ENCODE data around the gene SPAG7. TPM values are rescaled to one million over a fixed set of nuclear protein-coding genes. Genes with fewer than 3 reads are reported as not detected.

Gene SPAG7
- total and polyA plus RNA-seq, 2 donors = 35.2 to 83.2 TPM

DNA sequence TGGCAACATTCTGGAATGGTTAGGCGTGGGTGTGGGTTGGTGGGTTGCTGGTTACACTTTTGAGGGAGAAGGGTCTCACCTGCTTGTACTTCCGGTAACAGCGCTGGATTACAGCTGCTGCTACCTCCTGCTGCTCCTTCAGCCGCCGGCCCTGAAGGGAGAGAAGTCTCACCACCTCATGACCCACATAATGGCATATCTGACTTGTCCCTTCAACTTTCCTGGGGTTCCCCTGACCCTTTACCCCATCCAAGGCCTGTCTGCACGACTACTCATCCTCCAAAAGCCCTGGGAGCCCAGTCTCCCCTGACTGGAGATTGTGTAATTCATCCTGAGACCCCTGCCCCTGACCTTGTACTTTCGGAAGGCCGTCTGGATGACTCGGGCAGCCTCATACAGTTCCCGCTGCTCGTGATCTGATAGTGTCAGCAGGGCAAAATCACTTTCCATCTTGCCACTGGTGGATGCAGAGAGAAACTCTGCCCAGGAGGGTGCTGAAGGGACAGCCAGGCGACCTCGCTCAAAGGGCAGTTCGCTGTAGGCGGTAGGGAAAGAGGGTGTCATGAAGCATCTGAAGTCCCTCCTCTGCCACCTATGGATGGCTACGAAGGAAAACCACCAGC lies 2.0 kb upstream of the SPAG7 start:
- no peak overlapping the region for H3K27ac ChIP-seq (ENCODE audit: low read depth)
- H3K36me3 ChIP-seq (ENCODE audit: insufficient read depth) = no peaks in the 10 kb centered on the region
- no peak for DNase-seq (ENCODE audit: extremely low spot score)
- 80% methylated on average over 16 of the region's 16 CpGs for WGBS
- no peaks in the 10 kb centered on the region for H3K4me1 ChIP-seq (ENCODE audit: insufficient read depth)
- H3K4me3 ChIP-seq (ENCODE audit: low read depth, low read length) = no peak overlapping the region

DNA sequence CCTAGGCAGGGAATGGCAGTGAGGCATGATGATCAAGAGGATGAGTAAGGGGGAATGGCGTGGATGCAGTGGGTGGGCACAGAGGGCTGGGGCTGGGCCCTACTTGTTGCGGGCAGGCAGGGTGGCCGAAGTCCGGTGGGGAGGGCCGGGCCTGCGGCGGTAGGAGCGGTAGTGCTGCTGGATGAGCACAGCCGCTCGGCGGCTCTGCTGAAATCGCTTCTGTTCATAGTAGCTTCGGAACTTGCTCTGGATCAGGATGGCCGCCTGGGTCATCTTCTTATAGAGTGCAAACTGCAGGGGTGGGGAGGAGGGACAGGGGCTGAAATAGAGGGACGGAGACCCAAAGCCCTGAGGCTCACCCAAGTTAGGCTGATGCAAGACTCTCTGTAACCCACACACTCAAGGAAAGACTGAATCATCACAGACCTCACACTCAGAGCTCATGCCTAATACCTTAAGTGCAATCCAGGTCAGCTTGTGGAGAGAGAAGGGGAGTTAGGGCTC lies 1.5 kb upstream of the SPAG7 start:
- Histone ChIP-seq H3K36me3 (ENCODE audit: insufficient read depth) (no peaks in the 10 kb centered on the region), H3K4me1 (ENCODE audit: insufficient read depth) (no peaks in the 10 kb centered on the region), H3K4me3 (ENCODE audit: low read depth, low read length) (no peak overlapping the region), H3K27ac (ENCODE audit: low read depth) (peak overlapping the region; percentile 64)
- DNase-seq (ENCODE audit: extremely low spot score) = no peak
- 51% methylated on average over 15 of the region's 15 CpGs for WGBS

GRCh38 chr17:4968486-4969046 lies 949 bp upstream of the SPAG7 start:
- WGBS = 24% methylated on average over 23 of the region's 23 CpGs

DNA sequence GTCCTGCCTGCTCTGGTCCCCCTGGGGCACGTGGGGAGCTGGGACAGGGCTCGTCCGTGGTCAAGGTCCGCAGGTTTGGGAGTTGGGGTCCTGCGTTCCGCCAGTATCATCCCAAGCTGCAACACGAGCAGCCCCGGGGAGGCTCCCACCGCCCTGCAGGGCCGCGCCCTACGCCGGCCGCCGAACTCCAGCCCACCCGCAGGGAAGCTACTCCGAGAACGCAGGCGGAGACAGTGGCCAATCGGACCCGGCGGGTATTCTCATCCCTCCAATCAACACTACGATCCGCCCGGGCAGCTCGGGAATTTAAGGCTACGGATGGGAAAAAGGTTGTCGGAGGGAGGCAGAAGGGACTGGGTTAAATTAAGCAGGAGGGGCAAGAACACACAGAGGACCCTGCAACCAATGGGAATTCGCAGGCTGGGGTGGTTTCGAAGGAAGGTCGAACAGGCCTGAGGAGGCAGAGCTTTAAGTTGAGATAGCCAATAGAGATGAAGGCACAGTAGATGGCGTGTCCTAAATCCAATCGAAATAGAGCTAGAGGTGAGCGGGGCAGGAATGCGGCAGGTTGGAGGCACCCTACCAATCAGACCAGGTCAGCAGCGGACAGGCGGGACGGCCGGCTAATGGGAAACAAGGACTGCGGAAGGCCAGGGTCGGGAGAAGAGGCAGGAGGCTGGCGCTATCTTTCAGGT lies 626 bp downstream of the SPAG7 start:
- Histone ChIP-seq H3K4me3 (ENCODE audit: low read depth, low read length) (peak overlapping the region; percentile 50), H3K36me3 (ENCODE audit: insufficient read depth) (no peaks in the 10 kb centered on the region), H3K4me1 (ENCODE audit: insufficient read depth) (no peaks in the 10 kb centered on the region), H3K27ac (ENCODE audit: low read depth) (peak overlapping the region; percentile 68)
- under 1% methylated on average over 42 of the region's 42 CpGs for WGBS
- peak; percentile 99 for DNase-seq (ENCODE audit: extremely low spot score)

More at GRCh38 chr17:4968486-4969046, 949 bp upstream of the SPAG7 start:
- no peak for DNase-seq (ENCODE audit: extremely low spot score)
- Histone ChIP-seq H3K27ac (ENCODE audit: low read depth) (peak overlapping the region; percentile 64), H3K4me1 (ENCODE audit: insufficient read depth) (no peaks in the 10 kb centered on the region), H3K36me3 (ENCODE audit: insufficient read depth) (no peaks in the 10 kb centered on the region), H3K4me3 (ENCODE audit: low read depth, low read length) (peak overlapping the region; percentile 43)

GRCh38 chr17:4965311-4965986 lies 2.2 kb downstream of the SPAG7 start:
- DNase-seq (ENCODE audit: extremely low spot score) = no peak
- WGBS = 96% methylated on average over 15 of the region's 15 CpGs
- no peaks in the 10 kb centered on the region for H3K4me1 ChIP-seq (ENCODE audit: insufficient read depth)
- H3K27ac ChIP-seq (ENCODE audit: low read depth) = no peak overlapping the region
- no peaks in the 10 kb centered on the region for H3K36me3 ChIP-seq (ENCODE audit: insufficient read depth)
- no peak overlapping the region for H3K4me3 ChIP-seq (ENCODE audit: low read depth, low read length)

- Histone ChIP-seq H3K4me3 (ENCODE audit: low read depth, low read length) (no peak overlapping the region), H3K27ac (ENCODE audit: low read depth) (no peak overlapping the region), H3K4me1 (ENCODE audit: insufficient read depth) (no peaks in the 10 kb centered on the region), H3K36me3 (ENCODE audit: insufficient read depth) (no peaks in the 10 kb centered on the region)
- no peak for DNase-seq (ENCODE audit: extremely low spot score)
- 85% methylated on average over 9 of the region's 9 CpGs for WGBS
Observed at GRCh38 chr17:4960279-4960922, 7.2 kb downstream of the SPAG7 start.

- no peaks in the 10 kb centered on the region for H3K4me1 ChIP-seq (ENCODE audit: insufficient read depth)
- no peaks in the 10 kb centered on the region for H3K36me3 ChIP-seq (ENCODE audit: insufficient read depth)
- WGBS = 85% methylated on average over 18 of the region's 18 CpGs
- DNase-seq (ENCODE audit: extremely low spot score) = no peak
- no peak overlapping the region for H3K27ac ChIP-seq (ENCODE audit: low read depth)
- no peak overlapping the region for H3K4me3 ChIP-seq (ENCODE audit: low read depth, low read length)
Observed at GRCh38 chr17:4959261-4959965, 8.2 kb downstream of the SPAG7 start.

DNA sequence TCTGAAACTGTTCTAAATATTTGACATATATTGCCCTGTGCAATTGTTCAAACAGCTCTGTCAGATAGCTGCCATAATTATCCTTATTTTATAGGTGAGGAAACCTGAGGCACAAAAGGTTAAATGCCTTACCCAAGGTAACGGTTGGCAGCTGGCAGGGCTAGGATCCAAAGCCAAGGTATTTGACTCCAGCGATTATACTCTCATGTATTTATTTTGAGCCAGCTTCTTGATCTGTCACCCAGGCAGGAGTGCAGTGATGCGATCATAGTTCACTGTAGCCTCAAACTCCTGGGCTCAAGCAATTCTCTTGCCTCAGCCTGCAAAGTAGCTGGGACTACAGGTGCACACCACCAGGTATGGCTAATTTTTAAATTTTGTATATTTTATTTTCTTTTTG lies 9.5 kb downstream of the SPAG7 start:
- Histone ChIP-seq H3K36me3 (ENCODE audit: insufficient read depth) (no peaks in the 10 kb centered on the region), H3K4me1 (ENCODE audit: insufficient read depth) (no peaks in the 10 kb centered on the region), H3K27ac (ENCODE audit: low read depth) (no peak overlapping the region), H3K4me3 (ENCODE audit: low read depth, low read length) (no peak overlapping the region)
- 75% methylated on average over 3 of the region's 3 CpGs for WGBS
- DNase-seq (ENCODE audit: extremely low spot score) = no peak

GRCh38 chr17:4956493-4957061 lies 11.0 kb downstream of the SPAG7 start:
- Histone ChIP-seq H3K36me3 (ENCODE audit: insufficient read depth) (no peaks in the 10 kb centered on the region), H3K4me1 (ENCODE audit: insufficient read depth) (no peaks in the 10 kb centered on the region), H3K4me3 (ENCODE audit: low read depth, low read length) (no peak overlapping the region), H3K27ac (ENCODE audit: low read depth) (no peak overlapping the region)
- no peak for DNase-seq (ENCODE audit: extremely low spot score)
- WGBS = 74% methylated on average over 10 of the region's 10 CpGs

DNA sequence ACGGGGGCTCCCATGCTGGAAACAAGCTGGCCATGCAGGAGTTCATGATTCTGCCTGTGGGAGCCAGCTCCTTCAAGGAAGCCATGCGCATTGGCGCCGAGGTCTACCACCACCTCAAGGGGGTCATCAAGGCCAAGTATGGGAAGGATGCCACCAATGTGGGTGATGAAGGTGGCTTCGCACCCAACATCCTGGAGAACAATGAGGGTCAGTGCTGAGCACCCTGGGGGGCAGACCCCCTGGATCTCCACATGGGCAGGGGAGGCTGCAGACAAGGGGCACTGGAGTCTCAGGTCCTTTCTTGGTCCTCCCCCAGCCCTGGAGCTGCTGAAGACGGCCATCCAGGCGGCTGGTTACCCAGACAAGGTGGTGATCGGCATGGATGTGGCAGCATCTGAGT lies 12.5 kb downstream of the SPAG7 start:
- H3K4me3 ChIP-seq (ENCODE audit: low read depth, low read length) = no peak overlapping the region
- H3K36me3 ChIP-seq (ENCODE audit: insufficient read depth) = no peaks in the 10 kb centered on the region
- H3K4me1 ChIP-seq (ENCODE audit: insufficient read depth) = no peaks in the 10 kb centered on the region
- no peak overlapping the region for H3K27ac ChIP-seq (ENCODE audit: low read depth)
- no peak for DNase-seq (ENCODE audit: extremely low spot score)
- 95% methylated on average over 8 of the region's 8 CpGs for WGBS

DNA sequence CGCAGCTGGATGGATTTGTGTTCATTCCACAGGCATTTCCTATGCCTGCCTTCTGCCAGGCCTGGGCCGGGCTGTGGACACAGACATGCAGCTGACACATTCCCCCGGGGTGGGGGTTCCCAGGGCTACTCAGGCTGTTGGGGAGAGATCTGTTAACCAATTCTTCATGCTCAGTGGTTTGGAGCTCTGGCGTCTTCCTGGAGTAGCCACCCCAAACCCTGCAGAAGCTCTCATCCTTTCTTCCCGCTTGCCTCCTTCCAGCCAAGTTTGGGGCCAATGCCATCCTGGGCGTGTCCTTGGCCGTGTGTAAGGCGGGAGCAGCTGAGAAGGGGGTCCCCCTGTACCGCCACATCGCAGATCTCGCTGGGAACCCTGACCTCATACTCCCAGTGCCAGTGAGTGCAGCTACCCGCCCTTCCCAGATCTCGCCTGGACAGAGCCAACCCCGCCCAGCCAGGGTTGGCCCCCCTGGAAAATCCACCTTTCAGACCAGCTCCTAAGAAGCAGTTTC lies 14.1 kb downstream of the SPAG7 start:
- Histone ChIP-seq H3K4me1 (ENCODE audit: insufficient read depth) (no peaks in the 10 kb centered on the region), H3K4me3 (ENCODE audit: low read depth, low read length) (no peak overlapping the region), H3K27ac (ENCODE audit: low read depth) (no peak overlapping the region), H3K36me3 (ENCODE audit: insufficient read depth) (no peaks in the 10 kb centered on the region)
- no peak for DNase-seq (ENCODE audit: extremely low spot score)
- WGBS = 73% methylated on average over 14 of the region's 14 CpGs

GRCh38 chr17:4951486-4951885 lies 16.1 kb downstream of the SPAG7 start:
- DNase-seq (ENCODE audit: extremely low spot score) = no peak
- H3K27ac ChIP-seq (ENCODE audit: low read depth) = no peak overlapping the region
- H3K4me3 ChIP-seq (ENCODE audit: low read depth, low read length) = no peak overlapping the region
- H3K4me1 ChIP-seq (ENCODE audit: insufficient read depth) = no peaks in the 10 kb centered on the region
- 66% methylated on average over 3 of the region's 3 CpGs for WGBS
- no peaks in the 10 kb centered on the region for H3K36me3 ChIP-seq (ENCODE audit: insufficient read depth)

All from urinary bladder (tissue), 4 donors.